GM12878 (cell line): ENCODE data around the gene CARS2. TPM values are rescaled to one million over a fixed set of nuclear protein-coding genes. Genes with fewer than 3 reads are reported as not detected.

Source experiments
- ATAC-seq: fragments of 200-7000 bp; cut with Tn5 transposase; 3 replicates; pipeline ENCODE4 v1.9.1; 2020; ENCODE audit warnings: mild to moderate bottlenecking, moderate library complexity
- BruUV-seq: library from RNA; stranded (reverse); fragments of 400-500 nt; replicated peaks from 2 replicates; lab custom pipeline; 2021; lab: Mats Ljungman, UMichigan
- CTCF ChIA-PET: fragments of 300-600 bp; sonication (Branson Sonifier 250); formaldehyde crosslinking; extraction: SDS; loops from one replicate; lab custom pipeline; 2021; ENCODE audit warnings: inconsistent platforms; lab: Yijun Ruan, JAX
- POLR2A ChIA-PET: fragments of 350-600 bp; formaldehyde crosslinking; extraction: SDS; loops from one replicate; lab custom pipeline; 2021; ENCODE audit warnings: inconsistent platforms; lab: Charles Lee
- RAD21 ChIA-PET: fragments of 300-600 bp; sonication (Branson Sonifier 250); formaldehyde crosslinking; loops from one replicate; lab custom pipeline; 2023; ENCODE audit warnings: antibody characterized with exemption; ENCODE audit not compliant: unreplicated experiment; lab: Charles Lee
- SMC1A ChIA-PET: fragments of 300-600 bp; sonication (Branson Sonifier 250); formaldehyde crosslinking; loops from one replicate; lab custom pipeline; 2023; ENCODE audit not compliant: unreplicated experiment, uncharacterized antibody; lab: Charles Lee
- DNase-seq: peaks from one replicate; pipeline ENCODE4 v3.0.0-alpha.2; 2011; ENCODE audit warnings: low read depth, low spot score
- FAIRE-seq: peaks from 3 replicates; lab custom pipeline; 2011; peaks lifted over from hg19 to GRCh38; lab: Jason Lieb, UNC
- H2AFZ ChIP-seq: 2 replicates; pipeline ENCODE4 v1.6.0; 2011; ENCODE audit warnings: low read depth, low read length, control low read depth; ENCODE audit not compliant: control insufficient read depth
- H3K27ac ChIP-seq: 2 replicates; pipeline ENCODE4 v1.5.1; 2011; ENCODE audit warnings: control low read depth; ENCODE audit not compliant: control insufficient read depth, insufficient read depth
- H3K27me3 ChIP-seq, 2 experiments: replicated peaks in 1 of 2; 2 replicates each; pipeline versions ENCODE4 v1.6.0 to v1.6.1; 2011; ENCODE audit warnings: low read length in 1 of 2; ENCODE audit not compliant: control insufficient read depth in 2 of 2, insufficient read depth in 2 of 2
- H3K36me3 ChIP-seq, 2 experiments: 2 replicates each; pipeline ENCODE4 v1.5.1; 2011; ENCODE audit warnings: low read length in 1 of 2; ENCODE audit not compliant: control insufficient read depth in 2 of 2, insufficient read depth in 2 of 2
- H3K4me1 ChIP-seq: 2 replicates; pipeline ENCODE4 v1.6.1; 2011; ENCODE audit warnings: mild to moderate bottlenecking, low read length, moderate library complexity, mixed read lengths; ENCODE audit not compliant: control insufficient read depth, insufficient read depth
- H3K4me2 ChIP-seq: 2 replicates; pipeline ENCODE4 v1.6.0; 2011; ENCODE audit warnings: control low read depth; ENCODE audit not compliant: control insufficient read depth, insufficient read depth
- H3K4me3 ChIP-seq: fragments of 200-600 bp; sonication (generic); 2 replicates; pipeline ENCODE4 v1.5.1; 2016
- H3K79me2 ChIP-seq: 2 replicates; pipeline ENCODE4 v1.6.0; 2011; ENCODE audit warnings: low read length; ENCODE audit not compliant: control insufficient read depth, insufficient read depth
- H3K9ac ChIP-seq: 2 replicates; pipeline ENCODE4 v1.8.0; 2011; ENCODE audit warnings: low read length, control low read depth, mixed read lengths; ENCODE audit not compliant: control insufficient read depth, insufficient read depth
- H3K9me3 ChIP-seq: replicated peaks from 3 replicates; pipeline ENCODE4 v1.5.1; 2011; ENCODE audit warnings: mild to moderate bottlenecking, low read length; ENCODE audit not compliant: control insufficient read depth, insufficient read depth
- H4K20me1 ChIP-seq: 2 replicates; pipeline ENCODE4 v1.6.0; 2011; ENCODE audit not compliant: control insufficient read depth, insufficient read depth
- ATF2 ChIP-seq: IDR thresholded peaks from 2 replicates; pipeline ENCODE4 v1.6.1; 2012; ENCODE audit warnings: low read length, inconsistent platforms
- BCL3 ChIP-seq: IDR thresholded peaks from 2 replicates; pipeline ENCODE4 v1.6.1; 2011; ENCODE audit warnings: borderline replicate concordance, low read depth, mild to moderate bottlenecking, moderate library complexity, low read length; ENCODE audit not compliant: insufficient read depth, poor library complexity, severe bottlenecking
- CBFB ChIP-seq: IDR thresholded peaks from 2 replicates; pipeline ENCODE4 v1.6.1; 2016; ENCODE audit warnings: antibody characterized with exemption, low read depth
- DPF2 ChIP-seq: fragments of 450-650 bp; IDR thresholded peaks from 2 replicates; pipeline ENCODE4 v1.6.1; 2017; ENCODE audit warnings: mild to moderate bottlenecking
- ELK1 ChIP-seq: IDR thresholded peaks from 2 replicates; pipeline ENCODE4 v1.6.1; 2012; ENCODE audit warnings: low read depth, low read length, improper control_type of control experiment
- IKZF1 ChIP-seq: fragments of 450-650 bp; conservative IDR thresholded peaks from 2 replicates; pipeline ENCODE4 v1.6.1; 2017; ENCODE audit warnings: antibody characterized with exemption, mild to moderate bottlenecking
- MAX ChIP-seq: IDR thresholded peaks from 2 replicates; pipeline ENCODE4 v1.6.1; 2012; ENCODE audit warnings: low read depth, low read length, improper control_type of control experiment
- MLLT1 ChIP-seq: fragments of 450-650 bp; IDR thresholded peaks from 2 replicates; pipeline ENCODE4 v1.6.1; 2016; ENCODE audit warnings: mild to moderate bottlenecking
- NFYA ChIP-seq: IDR thresholded peaks from 2 replicates; pipeline ENCODE4 v1.6.1; 2011; ENCODE audit warnings: low read depth, mild to moderate bottlenecking, low read length, improper control_type of control experiment, borderline replicate concordance
- NRF1 ChIP-seq: conservative IDR thresholded peaks from 2 replicates; pipeline ENCODE4 v1.6.1; 2011; ENCODE audit warnings: mild to moderate bottlenecking, low read depth, low read length, improper control_type of control experiment
- PAX5 ChIP-seq: IDR thresholded peaks from 2 replicates; pipeline ENCODE4 v1.6.1; 2011; ENCODE audit warnings: low read depth, low read length, borderline replicate concordance
- RELB ChIP-seq: fragments of 450-650 bp; IDR thresholded peaks from 2 replicates; pipeline ENCODE4 v1.6.1; 2017; ENCODE audit warnings: low read depth, mild to moderate bottlenecking, moderate library complexity
- SPI1 ChIP-seq: IDR thresholded peaks from 2 replicates; pipeline ENCODE4 v1.6.1; 2011; ENCODE audit warnings: low read depth, mild to moderate bottlenecking, low read length, moderate library complexity, borderline replicate concordance; ENCODE audit not compliant: insufficient read depth
- TCF12 ChIP-seq: IDR thresholded peaks from 2 replicates; pipeline ENCODE4 v1.6.1; 2011; ENCODE audit warnings: low read depth, mild to moderate bottlenecking, low read length
- ZNF217 ChIP-seq: fragments of 450-650 bp; IDR thresholded peaks from 2 replicates; pipeline ENCODE4 v1.6.1; 2017; ENCODE audit warnings: antibody characterized with exemption, mild to moderate bottlenecking
- ZNF24 ChIP-seq: fragments of 450-650 bp; IDR thresholded peaks from 2 replicates; pipeline ENCODE4 v1.6.1; 2017; ENCODE audit warnings: antibody characterized with exemption, mild to moderate bottlenecking
- ZNF622 ChIP-seq: fragments of 450-650 bp; IDR thresholded peaks from 2 replicates; pipeline ENCODE4 v1.6.1; 2017; ENCODE audit warnings: mild to moderate bottlenecking, inconsistent platforms
- WGBS: methylation state at CpG from one replicate; pipeline ENCODE4 v1.1.6; 2016; ENCODE audit warnings: low lambda C conversion rate; ENCODE audit not compliant: insufficient replicate concordance, insufficient coverage; ENCODE audit errors: missing lambda C conversion rate; 5-methylcytosine and 5-hydroxymethylcytosine counted together
- in situ Hi-C: fragments of 300-500 bp; cut with MboI; formaldehyde crosslinking; loops from 9 replicates; pipeline ENCODE4 v1.14.3; 2018; ENCODE audit warnings: mixed read lengths
- intact Hi-C: fragments of 100-400 bp; cut with micrococcal nuclease; formaldehyde crosslinking; loops from one replicate; pipeline ENCODE4 v1.14.2; 2022; ENCODE audit not compliant: unreplicated experiment
- polyA plus RNA-seq, 11 experiments: library from polyadenylated mRNA; depleted of rRNA in 4 of 11; unstranded in 6 of 11; stranded (reverse) in 5 of 11; fragments of >200 nt; fragmentation: Nextera tagmentation in 4 of 11; fragmentation: Illumina TruSeq in 1 of 11; extraction: Ambion mirVana in 4 of 11; extraction: Trizol in 1 of 11; gene quantifications; 1 replicate in 1 of 11; 2 replicates in 10 of 11; pipeline versions ENCODE4 v1.2.1 to v1.2.3, GENCODE V29; 2011 to 2016; ENCODE audit warnings: inconsistent platforms in 2 of 11, missing spikeins in 2 of 11, low read depth in 1 of 11
- total RNA-seq, 4 experiments: library from RNA; depleted of rRNA in 3 of 4; stranded (reverse); fragments of >200 nt in 3 of 4; fragmentation: Illumina TruSeq in 1 of 4; extraction: Trizol in 1 of 4; gene quantifications; 2 replicates each; pipeline versions ENCODE4 v1.2.1 to v1.2.3, GENCODE V29; 2013 to 2021

The CARS2 gene
- total and polyA plus RNA-seq, 10 of the 15 experiments (the other 5 are each of a cell fraction or from before 2014, with no cell fraction given), result 4.2 to 101 (median 61.5) TPM

GRCh38 chr13:110726726-110727125 lies 20.8 kb upstream of the CARS2 start:
- intact Hi-C loops (no loop called here), in situ Hi-C loops (no loop called here)
- POLR2A ChIA-PET, result no interaction called here
- no peaks in the 10 kb centered on the region for H3K36me3 ChIP-seq
- WGBS, result 34% methylated on average over 9 of the region's 9 CpGs
- BruUV-seq, result TSS peak; percentile 72
- CTCF ChIA-PET, result no interaction called here
- RAD21 ChIA-PET, result no interaction called here
- H2AFZ ChIP-seq, result peak overlapping the region; percentile 56
- no peak overlapping the region for H3K4me3 ChIP-seq
- FAIRE-seq (peak; percentile 78), DNase-seq (no peak), ATAC-seq (peak; percentile 88)
- SMC1A ChIA-PET, result no interaction called here
- H3K27me3 ChIP-seq, result no peaks in the 10 kb centered on the region
- H4K20me1 ChIP-seq, result no peaks in the 10 kb centered on the region
- H3K9ac ChIP-seq, result no peak overlapping the region; the same call in 1 of the 2 replicates
- peak overlapping the region; percentile 53 for H3K27ac ChIP-seq
- no peaks in the 10 kb centered on the region for H3K79me2 ChIP-seq
- no peaks in the 10 kb centered on the region for H3K9me3 ChIP-seq
- H3K4me2 ChIP-seq, result peak overlapping the region; percentile 77
- H3K4me1 ChIP-seq, result peaks cover 7% of the 10 kb centered on the region; the same call in 1 of the 2 replicates
- TF ChIP-seq NFYA (no peak), MAX (0 out of 2 replicates have a peak, but pooled peaks have one; percentile 44), ATF2 (peak; percentile 31; the same call in 1 of the 2 replicates), RELB (0 out of 2 replicates have a peak, but pooled peaks have one; percentile 19), SPI1 (peak; percentile 84), MLLT1 (0 out of 2 replicates have a peak, but pooled peaks have one; percentile 19), PAX5 (no peak), NRF1 (no peak), IKZF1 (peak; percentile 50; the same call in 1 of the 2 replicates), ZNF217 (no peak), CBFB (no peak), BCL3 (no peak), ELK1 (no peak), DPF2 (peak; percentile 30; the same call in 1 of the 2 replicates), ZNF622 (no peak), TCF12 (peak; percentile 54; the same call in 1 of the 2 replicates), ZNF24 (no peak)
